Measurements from ENCODE around the gene P4HA2. TPM values are rescaled to one million over a fixed set of nuclear protein-coding genes. Genes with fewer than 3 reads are reported as not detected.

P4HA2 gene
- 10 to 100 TPM; 16.8 to 18.0 TPM for total RNA-seq

DNA sequence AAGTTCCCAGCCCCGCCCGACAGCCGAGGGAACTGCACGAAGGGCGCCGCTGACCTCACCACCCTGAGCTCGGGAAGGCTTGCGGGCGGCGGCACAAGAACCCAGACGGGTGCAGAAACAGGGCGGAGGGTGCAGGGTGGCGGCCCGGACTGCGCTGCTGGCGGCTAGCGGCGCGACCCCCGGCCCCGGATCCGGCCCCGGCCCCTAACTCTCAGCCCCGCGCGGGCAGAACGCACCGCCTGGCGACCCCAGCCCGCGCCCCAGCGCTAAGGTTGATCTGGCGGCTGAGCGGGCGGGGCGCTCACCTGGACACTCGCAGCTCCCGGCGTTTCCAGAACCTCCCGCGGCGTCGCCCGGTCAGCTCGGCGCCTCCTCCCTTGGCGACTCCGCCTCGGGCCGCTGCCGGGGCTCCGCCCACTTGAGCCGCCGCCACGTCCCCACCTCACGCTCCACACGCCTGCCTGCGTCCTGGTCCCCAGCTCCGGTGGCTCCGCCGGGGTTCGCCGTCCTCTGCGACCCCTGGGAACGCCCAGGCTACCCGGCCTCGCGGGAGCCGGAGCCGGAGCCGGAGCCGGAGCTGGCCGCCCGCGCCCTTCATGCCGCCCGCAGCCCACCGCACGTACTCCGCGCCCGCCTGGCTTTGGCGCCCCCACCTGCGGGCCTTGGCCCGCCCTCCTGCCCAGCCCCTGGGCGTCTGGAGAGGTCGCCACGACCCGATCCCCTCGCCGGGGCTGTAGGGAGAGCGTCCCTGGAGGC is at the start of gene P4HA2:
Gene P4HA2 (minus strand): TSS at position 369 of the 756 bp plus-strand sequence. CDS start 9,227 bp downstream, outside the sequence.
- H3K4me1 ChIP-seq (replicated peaks) = peaks cover 7% of the 10 kb centered on the region
- under 1% methylated on average over 28 of the region's 92 CpGs for WGBS

DNA sequence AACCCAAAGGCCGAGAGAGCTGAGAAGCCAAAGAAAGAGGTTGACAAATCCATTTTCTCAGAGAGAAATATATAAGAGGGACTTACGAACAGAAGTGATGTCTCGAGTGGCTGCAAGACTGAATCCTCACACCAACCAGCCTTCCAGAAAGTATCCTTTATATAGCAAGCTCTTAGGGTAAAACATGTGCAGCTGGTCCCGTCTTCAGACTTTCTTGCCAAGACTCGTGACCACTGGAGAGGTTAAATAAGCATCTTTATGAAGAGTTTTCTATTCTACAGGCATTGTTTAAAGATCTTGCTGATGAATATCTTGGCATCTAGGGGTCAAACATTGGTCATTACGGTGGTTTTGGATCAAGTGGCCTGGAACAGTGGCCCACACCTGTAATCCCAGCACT is 49.6 kb upstream of the P4HA2 start:
- H3K9me3 ChIP-seq = no peaks in the 10 kb centered on the region
- H3K4me3 ChIP-seq = no peak overlapping the region
- no peak for DNase-seq (ENCODE audit: low spot score)
- intact Hi-C loops (cut with DNase I) = no loop called here
- no peaks in the 10 kb centered on the region for H3K27me3 ChIP-seq (replicated peaks; ENCODE audit: insufficient read depth)
- 56% methylated on average over 6 of the region's 6 CpGs for WGBS
- no peak for TF ChIP-seq POLR2AphosphoS5 (IDR thresholded peaks at IDR 0.05)
- no peak for TF ChIP-seq POLR2A (IDR thresholded peaks at IDR 0.05)
- no peaks in the 10 kb centered on the region for H3K4me1 ChIP-seq (replicated peaks)
- no peak overlapping the region for H3K27ac ChIP-seq
- H3K36me3 ChIP-seq = no peaks in the 10 kb centered on the region

More for the DNA sequence above, at the start of gene P4HA2:
- peak; percentile 85 for DNase-seq (ENCODE audit: low spot score)
- no peaks in the 10 kb centered on the region for H3K9me3 ChIP-seq
- H3K4me3 ChIP-seq = peak within 1 kb of the TSS; percentile 70 to 81
- H3K27ac ChIP-seq = peak within 1 kb of the TSS; percentile 84 to 88
- no peaks in the 10 kb centered on the region for H3K27me3 ChIP-seq (replicated peaks; ENCODE audit: insufficient read depth)
- intact Hi-C loops (cut with DNase I) = loop anchor here (5.0 kb wide), 2 partner anchors 35 to 65 kb away; partner anchors contain the start of gene SLC22A4
- H3K36me3 ChIP-seq = no peaks in the 10 kb centered on the region
- TF ChIP-seq POLR2A (IDR thresholded peaks at IDR 0.05) (peak; percentile 90), POLR2AphosphoS5 (IDR thresholded peaks at IDR 0.05) (peak; percentile 62)
- TF ChIP-seq, protein P1, sequence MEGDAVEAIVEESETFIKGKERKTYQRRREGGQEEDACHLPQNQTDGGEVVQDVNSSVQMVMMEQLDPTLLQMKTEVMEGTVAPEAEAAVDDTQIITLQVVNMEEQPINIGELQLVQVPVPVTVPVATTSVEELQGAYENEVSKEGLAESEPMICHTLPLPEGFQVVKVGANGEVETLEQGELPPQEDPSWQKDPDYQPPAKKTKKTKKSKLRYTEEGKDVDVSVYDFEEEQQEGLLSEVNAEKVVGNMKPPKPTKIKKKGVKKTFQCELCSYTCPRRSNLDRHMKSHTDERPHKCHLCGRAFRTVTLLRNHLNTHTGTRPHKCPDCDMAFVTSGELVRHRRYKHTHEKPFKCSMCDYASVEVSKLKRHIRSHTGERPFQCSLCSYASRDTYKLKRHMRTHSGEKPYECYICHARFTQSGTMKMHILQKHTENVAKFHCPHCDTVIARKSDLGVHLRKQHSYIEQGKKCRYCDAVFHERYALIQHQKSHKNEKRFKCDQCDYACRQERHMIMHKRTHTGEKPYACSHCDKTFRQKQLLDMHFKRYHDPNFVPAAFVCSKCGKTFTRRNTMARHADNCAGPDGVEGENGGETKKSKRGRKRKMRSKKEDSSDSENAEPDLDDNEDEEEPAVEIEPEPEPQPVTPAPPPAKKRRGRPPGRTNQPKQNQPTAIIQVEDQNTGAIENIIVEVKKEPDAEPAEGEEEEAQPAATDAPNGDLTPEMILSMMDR (IDR thresholded peaks at IDR 0.05) = no peak

DNA sequence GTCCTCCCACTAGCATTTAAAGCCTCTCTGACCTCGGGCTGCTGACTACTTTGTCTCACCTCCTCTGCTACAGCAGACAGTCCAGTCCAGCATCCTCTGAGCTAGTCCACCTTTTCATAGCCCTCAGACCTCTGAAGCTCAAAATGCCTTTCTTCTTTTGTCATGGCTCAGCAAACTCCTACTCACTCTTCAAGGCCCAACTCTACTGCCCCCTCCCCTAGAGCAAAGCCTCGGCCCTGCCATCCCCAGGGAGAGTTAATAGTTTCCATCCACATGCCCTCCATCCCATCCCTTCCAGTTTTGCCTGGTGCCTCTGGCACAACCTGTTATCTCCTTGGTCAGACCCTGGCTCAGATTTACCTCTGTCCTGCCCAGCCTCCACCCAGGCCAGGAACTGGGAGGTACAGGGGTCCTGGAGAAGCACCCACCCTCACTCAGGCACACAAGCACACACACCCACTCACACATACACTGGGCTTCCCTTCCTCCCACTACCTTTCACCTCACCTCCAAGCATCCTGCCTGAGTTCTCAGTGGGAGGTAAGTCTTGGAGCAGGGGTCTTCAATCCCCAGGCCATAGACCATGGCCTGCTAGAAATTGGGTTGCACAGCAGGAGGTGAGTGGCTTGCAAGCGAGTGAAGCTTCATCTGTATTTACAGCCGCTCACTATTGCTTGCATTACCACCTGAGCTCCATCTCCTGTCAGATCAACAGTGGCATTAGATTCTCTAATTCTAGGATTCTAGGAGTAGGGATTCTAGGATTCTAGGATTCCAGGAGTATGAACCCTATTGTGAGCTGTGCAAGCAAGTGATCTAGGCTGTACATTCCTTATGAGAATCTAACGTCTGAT is 47.9 kb upstream of the P4HA2 start:
- DNase-seq (ENCODE audit: low spot score) = no peak
- Histone ChIP-seq H3K27ac (no peak overlapping the region), H3K27me3 (replicated peaks; ENCODE audit: insufficient read depth) (no peaks in the 10 kb centered on the region), H3K9me3 (no peaks in the 10 kb centered on the region), H3K4me1 (replicated peaks) (no peaks in the 10 kb centered on the region), H3K36me3 (no peaks in the 10 kb centered on the region), H3K4me3 (no peak overlapping the region)
- WGBS = 89% methylated on average over 5 of the region's 5 CpGs
- TF ChIP-seq POLR2AphosphoS5 (IDR thresholded peaks at IDR 0.05) = no peak
- TF ChIP-seq, protein P1 (IDR thresholded peaks at IDR 0.05) = no peak
- TF ChIP-seq POLR2A (IDR thresholded peaks at IDR 0.05) = no peak
- intact Hi-C loops (cut with DNase I) = no loop called here

DNA sequence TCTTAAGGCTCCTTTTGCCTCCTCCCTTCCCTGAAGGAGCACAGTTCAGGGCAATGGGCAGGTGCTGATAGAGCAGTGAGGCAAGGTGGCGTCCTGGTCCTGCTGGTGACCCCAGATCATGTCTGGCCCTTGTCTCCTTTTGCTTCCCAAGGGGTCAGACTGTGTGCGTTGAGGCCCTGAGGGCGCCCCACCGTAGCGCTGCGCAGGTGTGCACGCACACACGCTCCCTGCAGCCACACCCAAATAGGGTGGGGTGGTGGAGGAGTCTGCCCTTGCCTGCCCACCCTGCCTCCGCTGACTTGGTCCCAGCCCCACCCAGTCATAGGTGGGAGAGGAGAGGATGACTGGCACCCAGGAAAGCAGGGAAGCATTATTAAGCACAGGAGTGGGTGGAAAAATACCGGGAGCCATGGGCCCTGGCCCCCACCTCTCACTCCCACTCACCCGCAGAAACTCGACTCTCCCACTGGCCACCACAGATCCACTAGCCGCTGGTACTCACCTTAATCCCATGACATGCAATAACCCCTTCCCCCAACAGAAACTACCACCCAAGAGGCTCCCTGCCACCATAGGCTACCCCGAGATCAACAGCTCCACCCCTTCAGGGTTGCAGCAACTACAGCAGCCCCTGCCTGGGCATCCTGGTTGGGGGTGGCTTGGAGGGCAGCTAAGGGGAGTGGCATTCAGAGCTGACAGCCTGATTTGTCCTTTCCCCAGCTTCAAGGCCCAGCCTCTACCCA is 46.6 kb upstream of the P4HA2 start:
- intact Hi-C loops (cut with DNase I) = no loop called here
- no peaks in the 10 kb centered on the region for H3K36me3 ChIP-seq
- no peak overlapping the region for H3K4me3 ChIP-seq
- TF ChIP-seq, protein P1 (IDR thresholded peaks at IDR 0.05) = no peak
- no peak for TF ChIP-seq POLR2AphosphoS5 (IDR thresholded peaks at IDR 0.05)
- TF ChIP-seq POLR2A (IDR thresholded peaks at IDR 0.05) = no peak
- no peaks in the 10 kb centered on the region for H3K9me3 ChIP-seq
- H3K27ac ChIP-seq = no peak overlapping the region
- H3K27me3 ChIP-seq (replicated peaks; ENCODE audit: insufficient read depth) = no peaks in the 10 kb centered on the region
- WGBS = 75% methylated on average over 14 of the region's 14 CpGs
- H3K4me1 ChIP-seq (replicated peaks) = no peaks in the 10 kb centered on the region
- no peak for DNase-seq (ENCODE audit: low spot score)

DNA sequence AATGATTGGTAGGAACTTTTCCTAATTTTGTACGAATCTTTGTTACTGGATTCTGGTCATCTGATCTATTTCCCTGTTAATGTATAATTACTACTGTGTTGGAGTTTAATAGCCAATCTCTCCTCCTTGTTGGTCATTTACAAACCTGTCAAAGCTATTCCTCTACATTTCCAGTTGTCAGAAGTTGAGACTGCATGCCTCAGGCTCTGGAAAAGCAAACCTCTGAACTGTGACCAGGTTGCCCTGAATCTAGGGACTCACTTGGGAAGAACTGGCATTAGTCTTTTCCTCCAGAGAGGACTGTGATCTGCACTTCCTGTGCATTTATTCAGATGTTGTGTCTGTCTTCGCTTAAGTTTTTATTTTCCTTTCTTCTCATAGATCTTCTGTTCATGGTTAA is 46.0 kb upstream of the P4HA2 start:
- intact Hi-C loops (cut with DNase I) = no loop called here
- DNase-seq (ENCODE audit: low spot score) = no peak
- Histone ChIP-seq H3K36me3 (no peaks in the 10 kb centered on the region), H3K4me1 (replicated peaks) (no peaks in the 10 kb centered on the region), H3K27ac (no peak overlapping the region), H3K4me3 (no peak overlapping the region), H3K27me3 (replicated peaks; ENCODE audit: insufficient read depth) (no peaks in the 10 kb centered on the region), H3K9me3 (no peaks in the 10 kb centered on the region)
- WGBS = 90% methylated on average over 2 of the region's 2 CpGs
- no peak for TF ChIP-seq POLR2AphosphoS5 (IDR thresholded peaks at IDR 0.05)
